Loucy (cell line): ENCODE measurements around the gene MNT.

Experiments used
- H2AFZ ChIP-seq: fragments of 200-600 bp; sonication (generic); 2 replicates; pipeline ENCODE4 v1.6.0; 2016; ENCODE audit warnings: antibody characterized with exemption, mild to moderate bottlenecking, low read length, moderate library complexity
- H3F3A ChIP-seq: fragments of 200-600 bp; 2 replicates; pipeline ENCODE4 v1.6.0; 2016; ENCODE audit warnings: antibody characterized with exemption, low read depth, mild to moderate bottlenecking
- H3K27me3 ChIP-seq: fragments of 200-600 bp; sonication (generic); 2 replicates; pipeline ENCODE4 v1.6.1; 2014; ENCODE audit warnings: low read length, mild to moderate bottlenecking; ENCODE audit not compliant: insufficient read depth, poor library complexity, severe bottlenecking
- H3K36me3 ChIP-seq: fragments of 200-600 bp; sonication (generic); 2 replicates; pipeline ENCODE4 v1.6.1; 2016; ENCODE audit warnings: low read length; ENCODE audit not compliant: insufficient read depth
- H3K4me1 ChIP-seq: fragments of 200-600 bp; sonication (generic); 2 replicates; pipeline ENCODE4 v1.5.1; 2014; ENCODE audit warnings: low read length, mild to moderate bottlenecking; ENCODE audit not compliant: insufficient read depth, poor library complexity, severe bottlenecking
- H3K4me2 ChIP-seq: fragments of 200-600 bp; sonication (generic); 2 replicates; pipeline ENCODE4 v1.6.0; 2014; ENCODE audit warnings: antibody characterized with exemption, low read length, low read depth, mild to moderate bottlenecking; ENCODE audit not compliant: poor library complexity, severe bottlenecking
- H3K4me3 ChIP-seq: fragments of 200-600 bp; sonication (generic); 2 replicates; pipeline ENCODE4 v1.5.1; 2014; ENCODE audit warnings: low read length, mild to moderate bottlenecking, mixed read lengths; ENCODE audit not compliant: poor library complexity, severe bottlenecking
- H3K79me2 ChIP-seq: fragments of 200-600 bp; sonication (generic); 2 replicates; pipeline ENCODE4 v1.6.1; 2014; ENCODE audit warnings: low read length; ENCODE audit not compliant: insufficient read depth
- H3K9ac ChIP-seq: fragments of 200-600 bp; sonication (generic); 2 replicates; pipeline ENCODE4 v1.6.0; 2014; ENCODE audit warnings: mild to moderate bottlenecking, low read depth, low read length, moderate library complexity; ENCODE audit not compliant: poor library complexity, severe bottlenecking
- H3K9me2 ChIP-seq: fragments of 200-600 bp; sonication (generic); replicated peaks from 2 replicates; pipeline ENCODE4 v1.6.1; 2016; ENCODE audit warnings: low read depth, low read length, mixed read lengths
- H3K9me3 ChIP-seq: fragments of 200-600 bp; sonication (generic); 2 replicates; pipeline ENCODE4 v1.6.1; 2014; ENCODE audit warnings: mild to moderate bottlenecking, antibody characterized with exemption, low read length, low read depth; ENCODE audit not compliant: insufficient read depth
- H4K20me1 ChIP-seq: fragments of 200-600 bp; sonication (generic); 2 replicates; pipeline ENCODE4 v1.6.0; 2014; ENCODE audit warnings: antibody characterized with exemption, low read length, mild to moderate bottlenecking; ENCODE audit not compliant: insufficient read depth, poor library complexity, severe bottlenecking
- EZH2phosphoT487 ChIP-seq: fragments of 200-600 bp; IDR thresholded peaks from 2 replicates; pipeline ENCODE4 v1.6.1; 2018; ENCODE audit warnings: antibody characterized with exemption, mild to moderate bottlenecking, moderate library complexity, borderline replicate concordance
- TF ChIP-seq, protein P1 (sequence below): fragments of 200-600 bp; sonication (generic); conservative IDR thresholded peaks from 2 replicates; pipeline ENCODE4 v1.5.1; 2014; ENCODE audit warnings: mild to moderate bottlenecking, antibody characterized with exemption, low read length

MNT gene

DNA sequence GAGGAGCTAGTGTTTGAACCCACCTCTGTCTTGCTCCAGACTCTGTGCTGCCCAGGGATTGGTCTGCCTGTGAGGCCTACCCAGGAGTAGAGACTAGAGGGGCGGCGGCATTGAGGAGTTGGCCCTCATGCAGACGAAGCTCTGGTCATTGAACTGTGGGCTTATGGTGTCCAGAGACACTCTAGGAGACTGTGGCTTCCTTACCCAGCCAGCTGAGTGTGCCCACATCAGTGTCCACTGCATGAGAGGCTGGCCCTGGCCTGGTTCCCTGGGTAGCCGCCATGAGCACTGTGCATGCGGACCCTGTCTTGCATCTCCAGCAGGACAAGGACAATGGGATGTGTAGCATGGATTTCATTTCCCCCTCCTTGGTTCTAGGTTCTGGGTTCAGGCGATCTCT, 49.6 kb downstream of the MNT start:
- TF ChIP-seq EZH2phosphoT487: no peak
- TF ChIP-seq, protein P1, sequence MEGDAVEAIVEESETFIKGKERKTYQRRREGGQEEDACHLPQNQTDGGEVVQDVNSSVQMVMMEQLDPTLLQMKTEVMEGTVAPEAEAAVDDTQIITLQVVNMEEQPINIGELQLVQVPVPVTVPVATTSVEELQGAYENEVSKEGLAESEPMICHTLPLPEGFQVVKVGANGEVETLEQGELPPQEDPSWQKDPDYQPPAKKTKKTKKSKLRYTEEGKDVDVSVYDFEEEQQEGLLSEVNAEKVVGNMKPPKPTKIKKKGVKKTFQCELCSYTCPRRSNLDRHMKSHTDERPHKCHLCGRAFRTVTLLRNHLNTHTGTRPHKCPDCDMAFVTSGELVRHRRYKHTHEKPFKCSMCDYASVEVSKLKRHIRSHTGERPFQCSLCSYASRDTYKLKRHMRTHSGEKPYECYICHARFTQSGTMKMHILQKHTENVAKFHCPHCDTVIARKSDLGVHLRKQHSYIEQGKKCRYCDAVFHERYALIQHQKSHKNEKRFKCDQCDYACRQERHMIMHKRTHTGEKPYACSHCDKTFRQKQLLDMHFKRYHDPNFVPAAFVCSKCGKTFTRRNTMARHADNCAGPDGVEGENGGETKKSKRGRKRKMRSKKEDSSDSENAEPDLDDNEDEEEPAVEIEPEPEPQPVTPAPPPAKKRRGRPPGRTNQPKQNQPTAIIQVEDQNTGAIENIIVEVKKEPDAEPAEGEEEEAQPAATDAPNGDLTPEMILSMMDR: no peak

DNA sequence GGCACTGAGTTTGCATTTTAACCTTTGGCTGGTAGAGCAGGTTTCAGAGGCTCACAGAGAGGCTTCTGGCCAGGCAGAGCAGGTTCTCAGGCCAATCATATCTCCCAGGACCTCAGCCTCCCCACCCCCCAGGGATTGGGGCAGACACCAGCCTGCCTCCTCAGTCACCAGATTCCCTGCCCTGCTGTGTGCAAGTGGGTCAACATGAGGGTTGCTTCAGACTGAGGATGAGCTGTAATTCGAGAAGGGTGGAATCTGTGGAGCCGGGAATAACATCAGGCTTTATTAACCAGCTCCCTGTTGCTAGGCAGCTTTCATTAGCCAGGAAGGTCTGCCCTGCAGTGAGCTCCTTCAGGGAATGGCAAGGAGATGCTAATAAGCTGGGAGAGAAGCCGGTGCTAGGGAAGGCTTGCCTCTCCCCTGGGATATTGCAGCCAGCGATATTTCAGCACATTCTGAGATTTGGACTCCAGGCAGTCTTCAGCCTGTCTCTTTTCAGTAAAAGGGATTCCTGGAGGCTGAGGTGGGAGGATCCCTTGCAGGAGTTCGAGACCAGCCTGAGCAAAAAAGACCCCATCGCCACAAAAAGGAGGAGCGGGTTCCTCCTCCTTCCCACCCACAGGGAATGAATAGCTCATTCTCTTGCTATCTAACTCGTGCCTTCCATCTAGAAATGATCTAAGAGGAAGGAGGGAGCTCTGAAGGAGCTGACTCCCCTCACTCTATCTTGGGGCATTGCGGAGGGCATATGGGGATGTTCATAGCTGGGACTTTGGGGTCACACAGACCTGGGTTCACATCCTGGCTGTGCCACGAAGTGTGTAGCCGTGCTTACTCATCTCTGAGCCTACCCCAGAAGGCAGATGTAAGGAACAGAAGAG, 52.8 kb downstream of the MNT start:
- no peak overlapping the region for H3K4me2 ChIP-seq
- no peak overlapping the region for H2AFZ ChIP-seq
- TF ChIP-seq, protein P1: no peak
- TF ChIP-seq EZH2phosphoT487: no peak
- no peaks in the 10 kb centered on the region for H3K9me3 ChIP-seq
- no peaks in the 10 kb centered on the region for H3K79me2 ChIP-seq
- no peak overlapping the region for H3K4me3 ChIP-seq
- H3K4me1 ChIP-seq: no peaks in the 10 kb centered on the region
- H3F3A ChIP-seq: no peaks in the 10 kb centered on the region
- peaks cover 3% of the 10 kb centered on the region; the same call in 1 of the 2 replicates for H3K36me3 ChIP-seq
- no peak overlapping the region for H3K9ac ChIP-seq
- H4K20me1 ChIP-seq: no peaks in the 10 kb centered on the region
- no peaks in the 10 kb centered on the region for H3K27me3 ChIP-seq
- no peaks in the 10 kb centered on the region for H3K9me2 ChIP-seq

More for the DNA sequence above, 49.6 kb downstream of the MNT start:
- Histone ChIP-seq H3K4me1 (no peaks in the 10 kb centered on the region), H3K9ac (no peak overlapping the region), H3K4me3 (no peak overlapping the region), H2AFZ (no peak overlapping the region), H3K36me3 (no peaks in the 10 kb centered on the region), H3K4me2 (no peak overlapping the region), H3K27me3 (no peaks in the 10 kb centered on the region), H3K9me2 (no peaks in the 10 kb centered on the region), H3K9me3 (no peaks in the 10 kb centered on the region), H3F3A (peaks cover 8% of the 10 kb centered on the region; the same call in 1 of the 2 replicates), H3K79me2 (no peaks in the 10 kb centered on the region), H4K20me1 (no peaks in the 10 kb centered on the region)

DNA sequence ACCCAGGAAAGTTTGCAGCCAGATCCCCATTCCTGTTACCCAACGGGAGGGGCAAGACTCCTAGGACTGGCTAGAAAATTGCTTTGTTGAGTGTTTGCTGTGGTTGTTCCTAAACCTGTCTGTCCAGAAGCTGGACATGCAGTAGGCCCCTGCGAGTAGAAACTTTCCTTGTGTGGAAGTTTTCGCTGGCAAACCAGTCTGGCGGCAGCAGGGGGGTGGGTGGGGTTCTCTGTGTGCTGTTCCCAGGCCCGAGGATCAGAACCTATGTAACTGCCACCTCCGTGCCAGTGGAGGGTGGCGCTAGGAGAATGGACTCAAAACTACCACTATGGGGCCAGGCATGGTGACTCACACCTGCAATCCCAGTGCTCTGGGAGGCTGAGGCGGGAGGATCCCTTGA, 54.4 kb downstream of the MNT start:
- Histone ChIP-seq H3K4me2 (no peak overlapping the region), H3K36me3 (peaks cover 3% of the 10 kb centered on the region; the same call in 1 of the 2 replicates)

More for the DNA sequence above, 54.4 kb downstream of the MNT start:
- Histone ChIP-seq H2AFZ (no peak overlapping the region), H3F3A (no peaks in the 10 kb centered on the region), H3K4me3 (no peak overlapping the region), H3K27me3 (no peaks in the 10 kb centered on the region), H3K79me2 (no peaks in the 10 kb centered on the region), H3K9ac (no peak overlapping the region), H3K9me2 (no peaks in the 10 kb centered on the region), H3K9me3 (no peaks in the 10 kb centered on the region), H4K20me1 (no peaks in the 10 kb centered on the region), H3K4me1 (no peaks in the 10 kb centered on the region)
- no peak for TF ChIP-seq EZH2phosphoT487
- TF ChIP-seq, protein P1: no peak
